ENCODE data around the gene RPS4Y2.

RPS4Y2 gene

DNA sequence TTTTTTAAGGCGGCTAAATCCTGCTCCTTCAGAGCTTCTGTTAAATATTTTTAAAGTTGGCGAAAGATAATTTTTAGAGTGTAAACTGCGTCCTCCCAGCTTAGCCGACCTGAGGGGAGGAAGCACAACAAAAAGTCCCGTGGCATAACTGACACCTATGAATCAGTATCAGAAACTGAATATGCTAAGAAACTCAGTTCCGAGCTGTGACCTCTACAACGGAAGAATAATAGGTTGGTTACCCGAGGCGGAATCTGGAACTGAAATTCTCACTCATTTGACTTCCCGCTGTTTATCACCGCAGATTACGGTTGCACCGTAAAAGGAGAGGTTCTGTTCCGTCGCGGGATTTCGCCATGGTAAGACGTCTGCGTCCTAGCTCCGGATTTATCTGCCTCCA is at the start of gene RPS4Y2:
TSS of gene RPS4Y2 (plus strand) at position 301 of the 400 bp plus-strand sequence. CDS start at position 357, 56 bp downstream.
- DNase-seq = no peak

- no peak for DNase-seq
These were observed 41.5 kb upstream of the RPS4Y2 start for GRCh38 chrY:20714391-20714790.

- DNase-seq = no peak
These were observed 29.6 kb upstream of the RPS4Y2 start for GRCh38 chrY:20726184-20726907.

DNA sequence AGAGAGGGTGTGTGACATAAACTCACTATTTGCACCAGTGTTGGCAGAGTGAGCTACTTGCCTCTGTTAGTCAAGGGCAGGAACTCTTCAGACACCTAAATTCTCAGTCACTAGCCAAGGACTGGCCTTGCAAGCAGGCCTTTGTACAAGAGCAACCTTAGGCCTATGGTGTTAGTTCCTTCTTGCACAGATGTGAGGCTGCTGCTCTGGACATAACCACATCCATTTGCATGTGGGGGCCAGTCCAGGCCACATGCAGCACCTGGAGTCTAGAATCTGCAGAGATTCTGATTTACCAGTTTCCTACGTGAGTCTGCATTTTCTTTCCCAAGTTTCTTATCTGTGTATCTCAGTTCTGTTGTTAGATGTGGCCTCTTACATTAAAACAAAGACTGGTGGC is 20.7 kb upstream of the RPS4Y2 start:
- no peak for DNase-seq

DNA sequence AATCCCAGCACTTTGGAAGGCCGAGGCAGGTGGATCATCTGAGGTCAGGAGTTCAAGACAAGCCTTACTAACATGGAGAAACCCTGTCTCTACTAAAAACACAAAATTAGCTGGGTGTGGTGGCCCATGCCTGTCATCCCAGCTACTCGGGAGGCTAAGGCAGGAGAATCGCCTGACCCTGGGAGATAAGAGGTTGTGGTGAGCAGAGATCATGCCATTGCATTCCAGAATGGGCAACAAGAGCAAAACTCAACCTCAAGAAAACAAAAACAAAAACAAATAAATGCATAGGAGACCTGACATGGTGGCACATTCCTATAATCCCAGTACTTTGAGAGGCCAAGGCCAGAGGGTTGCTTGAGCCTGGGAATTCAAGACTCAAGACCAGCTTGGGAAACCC is 16.1 kb upstream of the RPS4Y2 start:
- no peak for DNase-seq

DNA sequence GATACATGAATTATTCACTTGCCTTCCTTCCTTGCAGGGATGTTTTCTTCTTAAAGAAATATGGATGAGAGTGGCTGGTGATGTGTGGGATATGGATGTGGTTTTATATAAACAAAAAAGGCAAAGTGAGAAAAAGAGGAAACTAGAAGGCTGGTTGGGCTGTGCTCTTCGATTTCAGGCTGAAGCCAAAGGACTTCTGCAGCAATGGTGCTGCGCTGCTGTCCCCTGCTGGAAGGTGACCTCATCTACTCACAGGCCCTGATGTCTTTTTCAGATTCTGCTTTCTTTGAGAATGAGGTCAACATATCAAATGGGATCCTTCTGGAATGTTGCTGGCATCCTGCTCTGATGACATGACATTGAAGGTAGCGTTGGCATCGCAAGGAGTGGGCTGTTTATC is 15.3 kb upstream of the RPS4Y2 start:
- DNase-seq = no peak

- DNase-seq = no peak
These were observed 10.8 kb upstream of the RPS4Y2 start for GRCh38 chrY:20745060-20745459.

- no peak for DNase-seq
These were observed 9.0 kb upstream of the RPS4Y2 start for GRCh38 chrY:20746919-20747318.

GRCh38 chrY:20763869-20764268 is 8.0 kb downstream of the RPS4Y2 start:
- DNase-seq = no peak

DNA sequence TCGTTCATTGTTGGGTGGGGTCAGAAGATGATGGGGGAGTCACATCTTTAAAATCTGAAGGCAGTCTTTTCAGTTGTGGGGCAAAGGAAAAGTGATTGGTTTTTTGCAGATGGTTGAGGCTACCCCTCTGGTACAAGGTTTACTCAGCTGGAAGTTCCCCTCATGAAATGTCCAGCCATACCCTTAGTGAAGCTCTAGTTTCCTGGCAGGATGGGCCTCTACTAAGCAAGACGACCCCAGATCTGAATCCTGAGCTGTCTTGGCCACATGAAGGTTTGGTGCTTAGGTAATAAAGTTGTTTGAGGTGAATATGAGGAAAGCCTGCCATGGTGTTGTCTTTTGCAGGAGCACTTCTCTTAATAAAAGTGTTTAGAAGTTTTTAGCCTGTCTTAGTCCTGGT is 9.2 kb downstream of the RPS4Y2 start:
- DNase-seq = no peak

- DNase-seq = no peak
These were observed 14.8 kb downstream of the RPS4Y2 start for GRCh38 chrY:20770755-20771154.

DNA sequence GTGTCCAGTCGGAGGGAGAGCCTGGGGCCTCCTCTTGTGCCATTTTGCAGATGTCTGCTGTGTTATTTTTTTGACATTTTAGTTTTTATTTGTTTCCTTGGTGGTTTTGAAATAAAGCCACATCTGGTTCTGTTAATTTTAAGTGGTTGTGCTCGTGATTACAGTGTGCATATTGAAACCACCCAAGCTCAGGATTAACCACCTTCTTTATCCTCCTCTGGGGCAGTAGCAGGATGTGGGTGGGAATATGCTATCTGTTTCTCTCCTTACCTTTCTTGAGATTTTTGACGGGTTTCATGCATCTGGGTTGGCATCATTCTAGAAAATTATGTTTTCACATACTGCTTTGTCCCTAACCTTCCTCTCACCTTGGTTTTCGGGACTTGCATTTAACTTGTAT is 20.2 kb downstream of the RPS4Y2 start:
- no peak for DNase-seq

DNA sequence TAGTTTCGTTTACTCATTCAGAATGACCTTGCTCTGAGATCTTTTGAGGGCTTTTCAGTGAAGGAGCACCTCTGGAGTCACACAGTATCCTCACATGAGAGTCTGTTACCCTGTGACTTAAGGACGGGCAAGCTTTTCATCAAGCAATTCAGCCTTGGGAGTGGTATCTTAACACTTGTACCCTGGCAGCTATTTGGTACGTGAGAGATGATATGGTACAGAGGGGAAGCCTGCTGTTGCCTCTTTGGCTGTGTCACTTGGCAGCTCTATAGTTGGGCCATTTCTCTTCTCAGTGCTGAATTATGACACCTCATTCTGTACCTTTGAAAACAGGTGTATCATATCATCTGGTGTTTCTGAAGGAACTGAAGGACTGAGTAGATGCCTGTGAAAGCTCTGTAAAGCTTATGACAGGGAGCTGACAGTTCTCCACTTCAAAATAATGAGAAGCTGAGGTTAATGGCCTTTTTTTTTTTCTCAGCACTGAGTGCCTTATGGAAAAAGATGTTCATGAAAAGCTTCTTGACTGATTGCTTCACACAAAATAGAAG is 24.3 kb downstream of the RPS4Y2 start:
- DNase-seq = no peak

- DNase-seq = no peak
These were observed 24.9 kb downstream of the RPS4Y2 start for GRCh38 chrY:20780776-20781175.

DNA sequence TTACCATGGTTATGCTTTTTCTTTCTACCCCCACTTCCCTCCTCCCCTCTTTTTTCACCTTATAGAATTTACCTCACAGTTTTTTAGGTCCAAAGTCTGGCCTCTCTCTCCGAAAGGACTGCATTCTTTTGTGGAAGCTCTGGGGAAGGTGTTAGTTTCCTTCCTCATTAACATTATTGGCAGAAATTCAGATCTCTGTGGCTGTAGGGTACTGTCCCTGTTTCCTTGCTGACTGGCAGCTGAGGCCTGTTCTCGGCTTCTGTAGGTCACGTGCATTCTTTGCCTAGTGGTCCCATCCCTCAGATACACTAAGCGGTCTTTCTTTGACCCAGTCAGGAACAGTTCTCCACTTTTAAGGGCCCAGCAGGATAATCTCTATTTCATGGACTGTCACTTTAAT is 25.5 kb downstream of the RPS4Y2 start:
- DNase-seq = no peak

DNA sequence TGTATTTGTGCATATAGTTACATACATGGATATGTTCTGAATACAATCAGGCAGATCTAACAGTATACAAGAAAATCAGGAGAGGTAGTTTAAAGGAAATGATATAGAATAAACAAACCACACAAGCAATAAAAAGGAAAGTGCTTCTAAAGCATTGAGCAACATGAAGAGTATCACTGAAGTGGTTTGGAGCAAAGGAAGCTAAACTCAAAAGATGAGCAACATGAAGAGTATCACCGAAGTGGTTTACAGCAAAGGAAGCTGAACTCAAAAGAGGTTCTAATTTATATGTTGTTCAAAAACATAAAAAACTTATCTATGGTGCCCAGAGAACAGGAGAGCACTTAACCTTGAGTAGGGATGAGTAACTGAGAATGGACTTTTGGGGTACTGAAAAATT is 29.1 kb downstream of the RPS4Y2 start:
- DNase-seq = no peak

- DNase-seq = no peak
These were observed 31.2 kb downstream of the RPS4Y2 start for GRCh38 chrY:20787076-20787475.

GRCh38 chrY:20798351-20799049 is 42.6 kb downstream of the RPS4Y2 start:
- no peak for DNase-seq

DNA sequence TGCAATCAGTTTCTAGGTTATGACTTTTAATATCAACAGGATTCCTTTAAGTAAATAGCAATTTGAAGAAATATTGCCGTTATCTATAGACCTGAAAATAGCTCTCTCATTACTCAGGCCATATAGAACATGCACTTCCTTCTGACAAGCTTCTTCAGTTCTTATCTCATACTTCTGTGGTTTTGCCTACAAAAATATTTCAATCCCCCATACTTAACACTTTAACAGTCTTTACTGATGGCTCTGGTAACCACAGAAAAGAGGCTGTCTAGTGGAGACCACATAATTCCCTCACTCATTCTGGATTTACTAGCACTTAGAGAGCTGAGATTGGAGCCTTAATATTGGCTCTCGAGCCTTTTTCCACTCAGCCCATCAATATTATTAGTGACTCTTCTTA is 46.8 kb downstream of the RPS4Y2 start:
- no peak for DNase-seq

GRCh38 chrY:20806243-20806642 is 50.3 kb downstream of the RPS4Y2 start:
- no peak for DNase-seq

GRCh38 chrY:20813459-20813858 is 57.6 kb downstream of the RPS4Y2 start:
- no peak for DNase-seq

GRCh38 chrY:20814794-20815193 is 58.9 kb downstream of the RPS4Y2 start:
- no peak for DNase-seq

DNA sequence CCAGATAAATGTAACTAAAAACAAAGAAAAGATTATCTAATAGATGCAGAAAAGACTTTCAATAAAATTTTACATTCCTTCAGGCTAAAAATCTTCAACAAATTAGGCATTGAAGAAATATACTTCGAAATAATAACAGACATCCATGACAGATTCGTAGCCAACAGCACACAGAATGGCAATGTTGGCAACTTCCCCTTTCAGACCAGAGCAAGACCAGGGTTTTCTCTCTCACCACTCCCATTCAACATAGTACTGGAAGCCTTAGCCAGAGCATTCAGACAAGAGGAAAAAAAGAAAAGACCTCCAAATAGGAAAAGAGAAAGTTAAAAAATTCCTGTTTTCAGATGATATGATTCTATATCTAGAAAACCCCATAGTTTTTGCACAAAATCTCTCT is 61.2 kb downstream of the RPS4Y2 start:
- DNase-seq = no peak
